IgD-negative memory B cell (primary cell): ENCODE data around the gene ADRB2. TPM values are rescaled to one million over a fixed set of nuclear protein-coding genes. Genes with fewer than 3 reads are reported as not detected.
"Not testable (repeated sequence)": the region's sequence is repeated elsewhere in the genome, so short reads cannot be mapped to it uniquely, and the experiment has no call there.

Experiments
- H3K27ac Mint-ChIP-seq, 3 donors: one replicate each; pipeline ENCODE4 v1.8.0; 2020 to 2022; ENCODE audit warnings: mild to moderate bottlenecking in 3 of 3, mixed read lengths in 3 of 3, moderate library complexity in 1 of 3
- H3K27me3 Mint-ChIP-seq: one replicate; pipeline ENCODE4 v1.8.0; 2021; ENCODE audit warnings: mixed read lengths
- H3K36me3 Mint-ChIP-seq: one replicate; pipeline ENCODE4 v1.8.0; 2020; ENCODE audit warnings: mild to moderate bottlenecking, mixed read lengths
- H3K4me1 Mint-ChIP-seq, 3 donors: one replicate each; pipeline ENCODE4 v1.8.0; 2020 to 2022; ENCODE audit warnings: mixed read lengths in 3 of 3, mild to moderate bottlenecking in 1 of 3
- H3K4me3 Mint-ChIP-seq, 4 donors: one replicate each; pipeline ENCODE4 v1.8.0; 2020 to 2022; ENCODE audit warnings: mild to moderate bottlenecking in 4 of 4, mixed read lengths in 4 of 4, moderate library complexity in 3 of 4
- H3K9me3 Mint-ChIP-seq, 3 donors: one replicate each; pipeline ENCODE4 v1.8.0; 2020 to 2021; ENCODE audit warnings: mixed read lengths in 3 of 3, mild to moderate bottlenecking in 1 of 3
- polyA plus RNA-seq: library from polyadenylated mRNA; unstranded; fragments of 300-500 nt; fragmentation: Illumina TruSeq; gene quantifications from one replicate; pipeline ENCODE4 v1.2.3, GENCODE V29; 2021

Gene ADRB2
- polyA plus RNA-seq, 1 donor from 2014 or later = 9.1 TPM

DNA sequence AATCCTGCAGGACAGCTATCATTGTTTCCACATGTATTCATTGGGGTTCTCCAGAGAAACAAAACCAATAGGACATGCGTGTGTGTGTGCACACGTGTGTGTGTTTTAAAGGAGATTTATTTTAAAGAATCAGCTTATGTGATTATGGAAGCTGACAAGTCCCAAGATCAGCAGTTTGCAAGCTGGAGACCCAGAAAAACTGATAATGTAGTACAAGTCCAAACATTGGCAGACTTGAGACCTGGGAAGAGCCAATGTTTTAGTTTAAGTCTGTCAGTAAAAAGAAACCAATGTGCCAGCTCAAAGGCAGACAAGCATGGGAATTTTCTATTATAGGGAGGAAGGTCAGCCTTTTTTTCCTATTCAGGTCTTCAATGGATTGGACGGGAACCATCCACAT lies 35.3 kb downstream of the ADRB2 start:
- Mint-ChIP-seq H3K36me3 (peaks cover 4% of the 10 kb centered on the region), H3K27me3 (no peaks in the 10 kb centered on the region), H3K27ac (no peak overlapping the region), H3K9me3 (peaks cover 0 to 2% (median 0%) of the 10 kb centered on the region in 3 donors), H3K4me3 (peak overlapping the region in 1 of 4 donors; percentile 5), H3K4me1 (peaks cover 0 to 2% (median 0%) of the 10 kb centered on the region in 3 donors)

DNA sequence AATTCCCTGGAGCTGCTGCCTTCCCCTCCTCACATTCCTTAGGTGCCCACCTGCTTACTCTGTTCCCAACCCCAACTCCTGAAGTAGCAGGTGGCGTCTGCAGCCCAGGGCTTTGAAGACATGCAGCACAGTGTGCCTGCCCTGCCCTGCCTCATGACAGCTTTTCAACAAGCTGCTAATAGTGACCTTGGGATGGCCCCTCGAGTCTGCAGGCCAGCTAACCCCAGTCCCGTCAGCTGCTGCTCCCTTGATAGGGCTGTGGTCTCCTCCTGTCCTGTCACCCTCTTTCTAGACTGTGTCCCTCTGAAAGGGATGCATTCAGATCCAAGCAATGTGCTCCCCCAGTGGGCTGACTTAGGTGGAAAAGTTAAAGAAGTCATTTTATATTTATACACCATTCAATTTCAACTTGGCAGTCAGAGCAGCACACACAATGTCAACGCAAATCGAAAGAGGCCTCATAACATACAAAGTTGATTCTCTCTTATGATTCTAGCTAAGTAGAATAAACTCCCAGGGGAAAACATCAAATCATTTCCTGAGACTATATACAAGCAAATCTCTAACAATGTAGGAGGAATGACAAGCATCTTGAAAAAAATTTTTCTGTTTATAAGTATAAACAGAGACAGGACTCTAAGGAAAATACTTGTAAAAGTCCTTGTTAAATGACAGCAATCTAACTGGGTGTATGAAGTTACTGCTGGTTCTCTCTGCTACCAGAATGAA lies 37.9 kb downstream of the ADRB2 start:
- no peaks in the 10 kb centered on the region for H3K27me3 Mint-ChIP-seq
- H3K4me1 Mint-ChIP-seq = peaks cover 0 to 2% (median 0%) of the 10 kb centered on the region in 3 donors
- H3K27ac Mint-ChIP-seq = peak overlapping the region in 1 of 3 donors; percentile 54
- H3K9me3 Mint-ChIP-seq = peaks cover 0 to 2% (median 0%) of the 10 kb centered on the region in 3 donors
- H3K4me3 Mint-ChIP-seq = no peak overlapping the region
- H3K36me3 Mint-ChIP-seq = peaks cover 4% of the 10 kb centered on the region

DNA sequence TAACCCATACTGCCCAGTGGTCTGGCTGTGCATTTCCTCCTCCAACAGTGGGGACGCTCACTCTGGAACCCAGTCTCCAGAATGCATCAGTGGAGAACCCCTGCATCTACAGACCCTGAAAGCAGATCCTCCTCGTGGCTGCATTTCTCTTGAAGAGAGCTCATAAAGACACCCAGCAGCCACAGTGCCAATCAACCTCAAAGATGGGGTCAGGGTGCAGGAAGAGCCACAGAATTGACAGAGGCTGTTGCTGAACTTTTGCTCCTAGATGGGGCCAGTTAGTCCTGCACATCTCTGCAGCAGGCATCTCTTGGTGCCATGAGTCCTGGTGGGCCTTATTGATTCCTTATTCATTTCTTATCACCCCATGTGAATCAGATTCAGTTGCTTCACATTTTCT lies 39.6 kb downstream of the ADRB2 start:
- Mint-ChIP-seq H3K4me1 (peaks cover 0 to 2% (median 0%) of the 10 kb centered on the region in 3 donors), H3K27ac (no peak overlapping the region), H3K36me3 (peaks cover 4% of the 10 kb centered on the region), H3K9me3 (peaks cover 0 to 2% (median 0%) of the 10 kb centered on the region in 3 donors), H3K27me3 (no peaks in the 10 kb centered on the region), H3K4me3 (no peak overlapping the region)

DNA sequence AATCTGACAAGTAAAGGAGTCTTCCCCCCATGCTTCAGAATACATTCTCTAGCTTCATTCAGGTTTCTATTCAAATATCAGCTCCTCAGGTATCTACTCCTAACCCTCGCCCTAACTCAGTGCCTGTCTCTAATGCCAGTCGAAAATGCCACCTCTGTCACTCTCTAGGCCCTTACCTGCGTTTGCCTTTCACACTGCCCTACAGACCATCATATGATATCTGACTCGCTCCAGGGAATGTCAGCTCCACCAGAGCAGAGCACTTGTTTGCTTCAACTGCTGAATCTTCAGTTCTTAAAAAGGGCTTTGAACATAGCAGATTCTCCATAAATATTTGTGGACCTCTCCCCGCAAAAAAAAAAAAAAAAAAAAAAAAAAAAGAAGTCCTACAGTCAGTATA lies 46.7 kb downstream of the ADRB2 start:
- no peak overlapping the region for H3K4me3 Mint-ChIP-seq
- no peak overlapping the region for H3K27ac Mint-ChIP-seq
- H3K4me1 Mint-ChIP-seq = peaks cover 0 to 2% (median 1%) of the 10 kb centered on the region in 3 donors
- H3K9me3 Mint-ChIP-seq = no peaks in the 10 kb centered on the region
- no peaks in the 10 kb centered on the region for H3K27me3 Mint-ChIP-seq
- no peaks in the 10 kb centered on the region for H3K36me3 Mint-ChIP-seq

DNA sequence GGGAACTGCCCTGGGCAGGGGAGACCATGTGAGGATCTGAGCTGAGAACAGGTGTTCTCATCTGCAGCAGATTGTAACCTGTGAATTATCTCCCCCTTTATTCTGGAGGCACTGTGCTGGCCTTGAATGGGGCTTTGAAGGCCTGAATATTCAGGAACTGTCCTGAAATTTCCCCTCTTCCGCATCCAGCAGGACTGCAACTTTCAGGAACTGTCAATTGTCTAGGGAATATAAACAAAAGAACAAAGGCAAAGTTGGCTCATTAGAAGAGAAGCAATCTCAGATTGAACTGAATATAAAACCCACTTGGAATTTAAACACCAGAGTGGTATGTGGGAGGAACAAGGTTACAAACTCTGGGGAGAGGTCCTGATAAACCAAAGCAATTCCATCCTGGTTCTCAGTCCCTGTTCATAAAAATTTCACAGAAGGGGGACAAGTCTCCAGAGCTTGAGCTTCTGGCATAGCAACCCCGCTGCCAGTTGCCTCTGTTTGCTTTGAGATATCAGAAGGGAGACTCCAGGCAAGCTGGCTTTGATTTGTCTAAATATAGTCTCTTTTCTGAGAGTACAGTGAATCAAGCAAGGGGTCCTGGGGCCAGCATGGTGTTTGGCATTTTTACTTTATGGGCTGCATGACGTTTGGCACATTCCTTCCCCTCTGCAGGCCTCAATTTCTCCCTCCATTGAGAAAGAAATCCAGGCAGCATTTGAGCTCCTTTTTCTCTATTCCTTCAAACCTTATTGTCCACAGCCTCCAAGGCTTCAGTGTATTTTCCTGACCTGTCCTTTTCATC lies 47.5 kb downstream of the ADRB2 start:
- H3K9me3 Mint-ChIP-seq = no peaks in the 10 kb centered on the region
- H3K4me1 Mint-ChIP-seq = peaks cover 0 to 2% (median 1%) of the 10 kb centered on the region in 3 donors
- no peaks in the 10 kb centered on the region for H3K27me3 Mint-ChIP-seq
- no peak overlapping the region for H3K4me3 Mint-ChIP-seq
- no peaks in the 10 kb centered on the region for H3K36me3 Mint-ChIP-seq
- H3K27ac Mint-ChIP-seq = no peak overlapping the region

DNA sequence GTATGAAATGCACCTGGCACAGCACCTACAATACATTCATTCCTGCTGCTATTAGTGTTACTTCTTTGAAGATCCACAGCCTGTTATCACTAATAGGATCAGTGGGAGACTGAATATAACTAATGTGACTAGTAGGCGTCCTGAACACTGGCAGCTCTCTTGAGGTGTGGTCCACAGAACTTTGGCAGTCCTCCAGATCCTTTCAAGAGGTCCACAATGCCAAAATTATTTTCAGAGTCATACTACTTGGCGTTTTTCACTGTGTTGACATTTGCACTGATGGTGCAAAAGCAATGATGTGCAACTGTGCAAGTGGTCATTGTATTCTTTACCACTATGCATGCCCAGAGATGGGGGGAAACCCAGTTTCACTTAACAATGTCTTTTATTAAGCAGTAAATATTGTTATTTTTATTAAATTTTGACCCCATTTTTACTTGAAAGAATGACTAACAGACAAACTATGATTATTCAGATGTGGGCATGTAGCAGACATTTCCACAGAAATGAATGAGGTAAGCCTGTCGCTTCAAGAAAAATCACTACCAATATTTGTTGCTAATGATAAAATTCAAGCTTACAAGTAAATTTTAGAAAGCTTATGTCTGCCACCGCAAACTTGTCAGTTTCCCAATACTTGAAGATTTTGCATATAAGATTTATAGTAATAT lies 48.9 kb downstream of the ADRB2 start:
- H3K27ac Mint-ChIP-seq = no peak overlapping the region
- H3K4me1 Mint-ChIP-seq = peaks cover 0 to 2% (median 1%) of the 10 kb centered on the region in 3 donors
- H3K4me3 Mint-ChIP-seq = no peak overlapping the region
- H3K9me3 Mint-ChIP-seq = no peaks in the 10 kb centered on the region
- H3K27me3 Mint-ChIP-seq = no peaks in the 10 kb centered on the region
- no peaks in the 10 kb centered on the region for H3K36me3 Mint-ChIP-seq

DNA sequence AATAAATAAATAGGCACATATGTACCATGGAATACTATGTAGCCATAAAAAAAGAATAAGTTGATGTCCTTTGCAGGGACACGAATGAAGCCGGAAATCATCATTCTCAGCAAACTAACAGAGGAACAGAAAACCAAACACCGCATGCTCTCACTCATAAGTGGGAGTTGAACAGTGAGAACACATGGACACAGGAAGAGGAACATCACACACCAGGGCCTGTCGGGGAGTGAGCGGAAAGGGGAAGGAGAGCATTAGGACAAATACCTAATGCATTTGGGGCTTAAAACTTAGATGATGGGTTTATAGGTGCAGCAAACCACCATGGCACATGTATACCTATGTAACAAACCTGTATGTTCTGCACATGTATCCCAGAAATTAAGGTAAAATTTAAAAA lies 51.0 kb downstream of the ADRB2 start:
- H3K4me1 Mint-ChIP-seq = not testable (repeated sequence)

More for the DNA sequence above, 51.0 kb downstream of the ADRB2 start:
- H3K36me3 Mint-ChIP-seq, H3K27me3 Mint-ChIP-seq, H3K4me3 Mint-ChIP-seq, H3K9me3 Mint-ChIP-seq, H3K27ac Mint-ChIP-seq: not testable (repeated sequence)

Other genes with a start within 250 kb of the ADRB2 start
- gene HTR4, start 172.1 kb upstream of the ADRB2 start, polyA plus RNA-seq = not detected
- gene SH3TC2, start 236.5 kb downstream of the ADRB2 start, polyA plus RNA-seq = not detected